Measurements from ENCODE around the gene GFOD1.

GRCh38 chr6:13370623-13371022 lies 116.8 kb downstream of the GFOD1 start:
- no peak for TF ChIP-seq TAF1 (IDR thresholded peaks at IDR 0.05; ENCODE audit: low read depth)
- TF ChIP-seq, protein P1, sequence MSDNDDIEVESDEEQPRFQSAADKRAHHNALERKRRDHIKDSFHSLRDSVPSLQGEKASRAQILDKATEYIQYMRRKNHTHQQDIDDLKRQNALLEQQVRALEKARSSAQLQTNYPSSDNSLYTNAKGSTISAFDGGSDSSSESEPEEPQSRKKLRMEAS (IDR thresholded peaks at IDR 0.05), result no peak
